HepG2 (cell line): ENCODE results near the gene OR1F1. TPM values are rescaled to one million over a fixed set of nuclear protein-coding genes. Genes with fewer than 3 reads are reported as not detected.
A peak's percentile ranks its signal among the peaks of the same experiment; 100 is the strongest.

Experiments used
- ATF6 ChIP-seq: sonication (generic); formaldehyde crosslinking; conservative IDR thresholded peaks from 2 replicates; pipeline ENCODE4 v1.4.0; 2020; ENCODE audit warnings: missing genetic modification reagents
- ELF1 ChIP-seq: sonication (generic); formaldehyde crosslinking; IDR thresholded peaks from 2 replicates; pipeline ENCODE4 v1.4.0; 2020; ENCODE audit warnings: missing genetic modification reagents
- EZH2 ChIP-seq: conservative IDR thresholded peaks from 2 replicates; pipeline ENCODE4 v1.6.1; 2012; ENCODE audit warnings: mild to moderate bottlenecking, low read depth, low read length, moderate library complexity
- GATAD2A ChIP-seq: IDR thresholded peaks from 2 replicates; pipeline ENCODE4 v1.6.1; 2016
- GZF1 ChIP-seq: sonication (generic); formaldehyde crosslinking; IDR thresholded peaks from 2 replicates; pipeline ENCODE4 v1.5.1; 2020; ENCODE audit warnings: mild to moderate bottlenecking, missing genetic modification reagents
- HDAC1 ChIP-seq: sonication (generic); formaldehyde crosslinking; IDR thresholded peaks from 2 replicates; pipeline ENCODE4 v1.5.1; 2020; ENCODE audit warnings: mild to moderate bottlenecking, missing genetic modification reagents
- HINFP ChIP-seq: sonication (generic); formaldehyde crosslinking; IDR thresholded peaks from 2 replicates; pipeline ENCODE4 v1.4.0; 2020; ENCODE audit warnings: low read depth, mild to moderate bottlenecking, missing genetic modification reagents
- HOMEZ ChIP-seq: IDR thresholded peaks from 2 replicates; pipeline ENCODE4 v1.6.1; 2016; ENCODE audit warnings: low read depth
- KDM3A ChIP-seq: IDR thresholded peaks from 2 replicates; pipeline ENCODE4 v1.6.1; 2018; ENCODE audit warnings: low read depth, missing compliant biosample characterization
- MEIS2 ChIP-seq: sonication (generic); formaldehyde crosslinking; IDR thresholded peaks from 2 replicates; pipeline ENCODE4 v1.9.0; 2021; ENCODE audit warnings: mild to moderate bottlenecking, missing genetic modification reagents
- MIER2 ChIP-seq: IDR thresholded peaks from 2 replicates; pipeline ENCODE4 v1.6.1; 2016; ENCODE audit warnings: missing biosample characterization, missing genetic modification reagents
- NR2F6 ChIP-seq, 2 experiments: IDR thresholded peaks; 2 replicates each; pipeline ENCODE4 v1.6.1; 2016; ENCODE audit warnings: antibody characterized with exemption in 1 of 2, mild to moderate bottlenecking in 1 of 2
- PCBP2 ChIP-seq: fragments of 200-400 bp; formaldehyde crosslinking; optimal IDR thresholded peaks from 2 replicates; pipeline ENCODE3; 2018; ENCODE audit warnings: low read length, low read depth; ENCODE audit not compliant: poor library complexity, severe bottlenecking
- THYN1 ChIP-seq: sonication (generic); formaldehyde crosslinking; IDR thresholded peaks from 2 replicates; pipeline ENCODE4 v1.8.1; 2023; ENCODE audit warnings: low read depth, mild to moderate bottlenecking, moderate library complexity, missing genetic modification reagents, borderline replicate concordance
- ZEB1 ChIP-seq: IDR thresholded peaks from 2 replicates; pipeline ENCODE4 v1.6.1; 2012; ENCODE audit warnings: mild to moderate bottlenecking, low read depth, inconsistent platforms; ENCODE audit not compliant: insufficient replicate concordance
- ZNF12 ChIP-seq: sonication (generic); formaldehyde crosslinking; IDR thresholded peaks from 2 replicates; pipeline ENCODE4 v1.5.0; 2020; ENCODE audit warnings: missing genetic modification reagents
- ZNF121 ChIP-seq: sonication (generic); formaldehyde crosslinking; IDR thresholded peaks from 2 replicates; pipeline ENCODE4 v1.5.0; 2020; ENCODE audit warnings: mild to moderate bottlenecking, missing genetic modification reagents
- ZNF224 ChIP-seq: sonication (generic); formaldehyde crosslinking; IDR thresholded peaks from 2 replicates; pipeline ENCODE4 v1.5.0; 2020; ENCODE audit warnings: mild to moderate bottlenecking, missing genetic modification reagents
- ZNF552 ChIP-seq: sonication (generic); formaldehyde crosslinking; IDR thresholded peaks from 2 replicates; pipeline ENCODE4 v1.9.0; 2022; ENCODE audit warnings: missing genetic modification reagents, mild to moderate bottlenecking, borderline replicate concordance
- ZNF569 ChIP-seq: sonication (generic); formaldehyde crosslinking; IDR thresholded peaks from 2 replicates; pipeline ENCODE4 v1.5.0; 2020; ENCODE audit warnings: mild to moderate bottlenecking, missing genetic modification reagents, moderate library complexity, borderline replicate concordance
- ZNF781 ChIP-seq: sonication (generic); formaldehyde crosslinking; IDR thresholded peaks from 2 replicates; pipeline ENCODE4 v1.5.1; 2020; ENCODE audit warnings: borderline replicate concordance, mild to moderate bottlenecking, missing genetic modification reagents; ENCODE audit errors: not compliant biosample characterization
- polyA plus RNA-seq, 8 experiments: library from polyadenylated mRNA; depleted of rRNA in 3 of 8; stranded (reverse) in 7 of 8; unstranded in 1 of 8; fragments of >200 nt; fragmentation: Illumina TruSeq in 4 of 8; extraction: Trizol in 4 of 8; gene quantifications; 2 replicates each; pipeline versions ENCODE4 v1.2.1 to v1.2.3, GENCODE V29; 2011 to 2016; ENCODE audit warnings: low read depth in 4 of 8, missing spikeins in 1 of 8, mixed read lengths in 1 of 8; ENCODE audit not compliant: insufficient read depth in 1 of 8
- total RNA-seq, 5 experiments: library from RNA; depleted of rRNA; stranded (reverse); fragments of >200 nt; fragmentation: Illumina TruSeq; extraction: Trizol; gene quantifications; 2 replicates each; pipeline ENCODE4 v1.2.3, GENCODE V29; 2016; ENCODE audit warnings: low read depth in 1 of 5
- TF ChIP-seq, protein P1 (sequence below), 2 experiments: sonication (generic) in 1 of 2; formaldehyde crosslinking in 1 of 2; IDR thresholded peaks; 2 replicates each; pipeline versions ENCODE4 v1.4.0 to v1.6.1; 2018 to 2020; ENCODE audit warnings: missing genetic modification reagents in 2 of 2, borderline replicate concordance in 1 of 2, low read depth in 1 of 2, mild to moderate bottlenecking in 1 of 2, missing biosample characterization in 1 of 2

Gene OR1F1
- total and polyA plus RNA-seq, 2 of the 13 experiments (the other 11 are each of a cell fraction or from before 2014, with no cell fraction given) = 0.90 TPM; not detected in 1

DNA sequence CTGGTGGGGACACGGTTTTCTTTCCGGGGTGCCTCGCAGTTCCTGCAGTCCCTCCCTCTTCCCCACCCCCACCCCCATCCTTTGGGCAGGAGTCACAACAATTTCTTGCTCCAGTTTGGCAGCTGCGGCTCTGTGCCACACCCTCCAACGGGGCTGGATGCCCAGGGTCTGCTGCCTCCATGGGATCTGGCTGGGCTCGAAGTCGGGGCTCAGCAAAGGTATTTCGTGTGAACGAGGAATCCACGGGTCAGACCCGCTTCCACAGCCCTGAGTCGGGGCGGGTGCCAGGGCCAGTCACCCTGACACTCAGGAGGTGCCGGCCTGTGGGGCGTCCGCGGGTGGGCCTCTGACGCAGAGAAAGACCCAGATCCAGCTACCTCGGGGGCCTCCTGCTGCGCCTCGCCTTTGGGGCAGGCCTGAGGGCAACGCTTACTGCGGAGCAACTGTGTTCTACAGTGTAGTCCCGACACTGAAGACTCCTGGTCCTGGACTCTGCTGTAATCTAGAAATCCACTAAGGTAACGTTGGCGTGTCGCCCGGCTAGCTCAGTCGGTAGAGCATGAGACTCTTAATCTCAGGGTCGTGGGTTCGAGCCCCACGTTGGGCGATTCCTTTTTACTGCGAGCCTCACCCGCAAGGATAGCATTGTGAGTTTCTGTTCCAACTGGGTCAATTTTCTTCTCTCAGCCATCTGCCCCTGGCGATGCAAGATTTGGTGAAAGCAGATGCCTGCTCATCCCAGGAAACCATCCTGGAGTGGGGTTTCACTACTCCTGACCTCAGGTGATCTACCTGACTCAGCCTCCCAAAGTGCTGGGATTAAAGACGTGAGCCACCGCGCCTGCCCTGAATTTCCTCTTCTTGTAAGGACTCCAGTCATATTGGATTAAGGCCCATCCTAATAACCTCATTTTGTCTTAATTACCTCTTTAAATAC lies 12.6 kb upstream of the OR1F1 start (continued):
- TF ChIP-seq, protein P1, sequence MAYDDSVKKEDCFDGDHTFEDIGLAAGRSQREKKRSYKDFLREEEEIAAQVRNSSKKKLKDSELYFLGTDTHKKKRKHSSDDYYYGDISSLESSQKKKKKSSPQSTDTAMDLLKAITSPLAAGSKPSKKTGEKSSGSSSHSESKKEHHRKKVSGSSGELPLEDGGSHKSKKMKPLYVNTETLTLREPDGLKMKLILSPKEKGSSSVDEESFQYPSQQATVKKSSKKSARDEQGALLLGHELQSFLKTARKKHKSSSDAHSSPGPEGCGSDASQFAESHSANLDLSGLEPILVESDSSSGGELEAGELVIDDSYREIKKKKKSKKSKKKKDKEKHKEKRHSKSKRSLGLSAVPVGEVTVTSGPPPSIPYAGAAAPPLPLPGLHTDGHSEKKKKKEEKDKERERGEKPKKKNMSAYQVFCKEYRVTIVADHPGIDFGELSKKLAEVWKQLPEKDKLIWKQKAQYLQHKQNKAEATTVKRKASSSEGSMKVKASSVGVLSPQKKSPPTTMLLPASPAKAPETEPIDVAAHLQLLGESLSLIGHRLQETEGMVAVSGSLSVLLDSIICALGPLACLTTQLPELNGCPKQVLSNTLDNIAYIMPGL (CRISPR knock-in tag; IDR thresholded peaks at IDR 0.05; ENCODE audit: borderline replicate concordance in 1 of 2, low read depth in 1 of 2) = peak; percentile 88 to 90; a peak in 3 of 4 replicates
- peak; percentile 26 for TF ChIP-seq ZEB1
- TF ChIP-seq MIER2 (CRISPR knock-in tag) = peak; percentile 13; the same call in 1 of the 2 replicates
- no peak for TF ChIP-seq EZH2
- TF ChIP-seq NR2F6 (IDR thresholded peaks at IDR 0.05) = peak; percentile 19; the same call in 1 of the 2 replicates
- 0 out of 2 replicates have a peak, but pooled peaks have one; percentile 36 for TF ChIP-seq NR2F6 (CRISPR knock-in tag; IDR thresholded peaks at IDR 0.05)
- no peak for TF ChIP-seq ZNF781 (CRISPR knock-in tag)
- no peak for TF ChIP-seq THYN1 (CRISPR knock-in tag)
- TF ChIP-seq ZNF552 = 0 out of 2 replicates have a peak, but pooled peaks have one; percentile 20
- 0 out of 2 replicates have a peak, but pooled peaks have one; percentile 18 for TF ChIP-seq KDM3A
- TF ChIP-seq MEIS2 (CRISPR knock-in tag) = 0 out of 2 replicates have a peak, but pooled peaks have one; percentile 62
- peak; percentile 50; the same call in 1 of the 2 replicates for TF ChIP-seq HINFP (CRISPR knock-in tag)
- no peak for TF ChIP-seq GZF1 (CRISPR knock-in tag)
- no peak for TF ChIP-seq ELF1 (CRISPR knock-in tag)
- TF ChIP-seq ZNF569 (CRISPR knock-in tag) = no peak
- TF ChIP-seq HDAC1 (CRISPR knock-in tag) = no peak
- no peak for TF ChIP-seq ZNF224 (CRISPR knock-in tag)
- no peak for TF ChIP-seq PCBP2
- TF ChIP-seq HOMEZ (CRISPR knock-in tag) = no peak
- peak; percentile 53 for TF ChIP-seq ZNF121 (CRISPR knock-in tag)
- peak; percentile 52; the same call in 1 of the 2 replicates for TF ChIP-seq GATAD2A (CRISPR knock-in tag)
- no peak for TF ChIP-seq ATF6 (CRISPR knock-in tag)
- TF ChIP-seq ZNF12 (CRISPR knock-in tag) = no peak
